Endothelial cell of umbilical vein (primary cell): ENCODE data around the gene FSD1.

ENCODE experiments used
- EZH2 ChIP-seq: IDR thresholded peaks from 2 replicates; pipeline ENCODE4 v1.6.1; 2012; ENCODE audit warnings: borderline replicate concordance, low read depth, mild to moderate bottlenecking, moderate library complexity, low read length, inconsistent platforms; ENCODE audit not compliant: severe bottlenecking
- GATA2 ChIP-seq: IDR thresholded peaks from 2 replicates; pipeline ENCODE4 v1.7.0; 2011; ENCODE audit warnings: low read depth, mild to moderate bottlenecking, moderate library complexity, mixed read lengths, low read length; ENCODE audit not compliant: insufficient read length, insufficient read depth
- JUN ChIP-seq: IDR thresholded peaks from 2 replicates; pipeline ENCODE4 v1.6.1; 2011; ENCODE audit warnings: borderline replicate concordance, low read depth; ENCODE audit not compliant: insufficient read length, insufficient read depth
- POLR2A ChIP-seq: IDR thresholded peaks from 2 replicates; pipeline ENCODE4 v1.6.1; 2012; ENCODE audit warnings: low read depth, mild to moderate bottlenecking, control low read depth, low read length
- POLR2AphosphoS5 ChIP-seq: IDR thresholded peaks from 2 replicates; pipeline ENCODE4 v1.6.1; 2012; ENCODE audit warnings: low read depth, mild to moderate bottlenecking, control low read depth, low read length, moderate library complexity; ENCODE audit not compliant: insufficient read depth
- TF ChIP-seq, protein P1 (sequence below), 2 donors: IDR thresholded peaks; 1 replicate in 1 of 2; 2 replicates in 1 of 2; pipeline ENCODE4 v1.5.1; 2011; ENCODE audit warnings: low read length in 2 of 2, mild to moderate bottlenecking in 2 of 2, moderate library complexity in 2 of 2, control low read depth in 1 of 2, inconsistent platforms in 1 of 2, low read depth in 1 of 2; ENCODE audit not compliant: insufficient read depth in 1 of 2; ENCODE audit errors: extremely low read depth in 1 of 2
- TF ChIP-seq, protein P2 (sequence below): IDR thresholded peaks from 2 replicates; pipeline ENCODE4 v1.6.1; 2011; ENCODE audit not compliant: insufficient read depth, insufficient read length

DNA sequence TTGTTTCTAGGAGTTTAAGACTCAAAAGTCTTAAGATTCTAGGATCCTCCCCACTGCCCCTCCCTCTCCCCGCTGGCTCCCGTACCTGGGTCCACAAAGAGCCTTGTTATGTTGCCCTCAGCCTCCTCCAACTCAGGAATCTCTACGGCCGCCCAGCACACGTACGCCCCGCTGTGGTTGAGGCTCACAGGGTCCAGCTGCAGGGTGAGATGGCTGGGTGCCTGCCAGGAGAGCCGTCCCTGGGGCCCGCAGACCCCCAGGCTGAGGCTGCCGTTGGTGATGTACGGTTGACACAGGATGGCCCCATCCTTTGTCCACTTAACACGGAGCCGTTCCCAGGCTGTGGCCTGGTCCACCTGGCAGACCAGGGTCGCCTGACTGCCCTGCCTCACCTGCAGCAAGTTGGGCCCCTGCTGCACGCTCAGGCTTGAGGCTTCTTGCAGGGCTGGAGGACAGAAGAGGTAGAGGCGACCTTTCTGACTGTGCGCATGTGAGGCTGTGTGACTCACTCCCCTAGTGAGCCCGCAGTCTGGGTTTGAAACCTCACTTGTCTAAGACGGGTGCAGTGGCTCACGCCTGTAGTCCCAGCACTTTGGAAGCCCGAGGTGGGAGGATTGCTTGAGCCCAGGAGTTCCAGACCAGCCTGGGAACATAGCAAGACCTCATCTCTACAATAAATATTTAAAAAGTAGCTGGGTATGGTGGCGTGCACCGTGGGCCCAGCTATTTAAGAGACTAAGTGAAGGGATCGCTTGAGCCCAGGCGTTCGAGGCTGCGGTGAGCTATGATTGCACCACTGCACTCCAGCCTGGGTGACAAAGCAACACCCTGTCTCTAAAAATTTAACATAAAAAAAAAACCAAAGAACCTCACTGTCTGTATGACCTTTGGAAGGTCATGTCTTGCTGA lies 6.2 kb upstream of the FSD1 start:
- TF ChIP-seq EZH2 (no peak), POLR2AphosphoS5 (no peak), POLR2A (no peak), JUN (no peak), GATA2 (no peak)
- TF ChIP-seq, protein P1, sequence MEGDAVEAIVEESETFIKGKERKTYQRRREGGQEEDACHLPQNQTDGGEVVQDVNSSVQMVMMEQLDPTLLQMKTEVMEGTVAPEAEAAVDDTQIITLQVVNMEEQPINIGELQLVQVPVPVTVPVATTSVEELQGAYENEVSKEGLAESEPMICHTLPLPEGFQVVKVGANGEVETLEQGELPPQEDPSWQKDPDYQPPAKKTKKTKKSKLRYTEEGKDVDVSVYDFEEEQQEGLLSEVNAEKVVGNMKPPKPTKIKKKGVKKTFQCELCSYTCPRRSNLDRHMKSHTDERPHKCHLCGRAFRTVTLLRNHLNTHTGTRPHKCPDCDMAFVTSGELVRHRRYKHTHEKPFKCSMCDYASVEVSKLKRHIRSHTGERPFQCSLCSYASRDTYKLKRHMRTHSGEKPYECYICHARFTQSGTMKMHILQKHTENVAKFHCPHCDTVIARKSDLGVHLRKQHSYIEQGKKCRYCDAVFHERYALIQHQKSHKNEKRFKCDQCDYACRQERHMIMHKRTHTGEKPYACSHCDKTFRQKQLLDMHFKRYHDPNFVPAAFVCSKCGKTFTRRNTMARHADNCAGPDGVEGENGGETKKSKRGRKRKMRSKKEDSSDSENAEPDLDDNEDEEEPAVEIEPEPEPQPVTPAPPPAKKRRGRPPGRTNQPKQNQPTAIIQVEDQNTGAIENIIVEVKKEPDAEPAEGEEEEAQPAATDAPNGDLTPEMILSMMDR (IDR thresholded peaks at IDR 0.05; ENCODE audit: extremely low read depth in 1 of 2, insufficient read depth in 1 of 2, low read depth in 1 of 2, low read length in 2 of 2): no peak
- TF ChIP-seq, protein P2, sequence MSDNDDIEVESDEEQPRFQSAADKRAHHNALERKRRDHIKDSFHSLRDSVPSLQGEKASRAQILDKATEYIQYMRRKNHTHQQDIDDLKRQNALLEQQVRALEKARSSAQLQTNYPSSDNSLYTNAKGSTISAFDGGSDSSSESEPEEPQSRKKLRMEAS: no peak
